ENCODE results near the gene KRTAP10-1.
"Not testable (repeated sequence)": the region's sequence is repeated elsewhere in the genome, so short reads cannot be mapped to it uniquely, and the experiment has no call there.

Gene KRTAP10-1

DNA sequence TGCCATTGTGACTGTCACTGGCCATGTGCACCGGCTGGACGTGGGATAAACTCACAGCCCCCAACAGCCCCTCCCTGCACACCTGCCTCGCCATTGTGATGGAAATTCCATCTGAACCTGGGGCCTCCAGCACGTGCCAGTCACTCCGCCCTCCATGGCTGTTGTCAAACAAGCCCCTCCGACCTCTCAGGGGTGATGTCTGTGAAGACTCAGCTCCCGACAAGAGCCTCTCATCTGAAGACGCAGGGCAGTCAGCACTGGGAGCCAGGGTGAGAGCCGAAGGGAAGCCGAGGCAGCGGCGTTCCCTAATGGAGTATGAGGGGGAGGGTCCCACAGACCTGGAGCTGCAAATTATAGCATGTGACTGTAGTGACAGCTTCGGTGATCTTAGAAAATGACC, 12.7 kb upstream of the KRTAP10-1 start:
- Histone ChIP-seq H2BK15ac (replicated peaks; ENCODE audit: low read depth) (no peak overlapping the region), H3K56ac (ENCODE audit: low read length) (no peak overlapping the region)

DNA sequence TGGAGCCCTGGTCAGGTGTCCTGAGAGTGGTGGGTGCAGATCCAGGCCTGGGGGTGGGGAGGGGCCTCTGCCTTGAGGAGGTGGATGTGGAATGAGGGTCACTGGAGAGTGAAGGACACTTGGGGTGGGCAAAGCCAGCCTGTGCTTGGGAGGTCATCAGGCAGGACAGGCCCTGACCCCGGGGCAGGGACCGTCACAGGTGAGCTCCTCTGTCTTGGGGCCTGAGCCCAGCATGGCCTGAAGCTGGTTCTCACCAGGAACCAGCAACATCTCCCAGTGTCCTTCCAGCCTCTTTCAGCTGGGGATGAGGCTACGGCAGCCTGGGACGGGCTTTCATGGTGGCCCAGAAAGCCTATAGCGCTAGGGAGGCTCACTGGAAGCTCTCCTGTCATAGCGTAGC, 12.1 kb upstream of the KRTAP10-1 start:
- DNase-seq: no peak
- no peak overlapping the region for H3K18ac ChIP-seq (ENCODE audit: low read length)
- no peaks in the 10 kb centered on the region for H3K79me2 ChIP-seq (ENCODE audit: control insufficient read depth, insufficient read depth, low read length)
- no peak overlapping the region for H3K9ac ChIP-seq (ENCODE audit: low read length)
- H3K4me2 ChIP-seq (ENCODE audit: low read length): no peak overlapping the region
- H3K27me3 ChIP-seq (ENCODE audit: insufficient read depth, low read length, poor library complexity): no peaks in the 10 kb centered on the region
- no peak overlapping the region for H4K5ac ChIP-seq (ENCODE audit: low read length)
- H3K79me1 ChIP-seq (ENCODE audit: low read length): no peaks in the 10 kb centered on the region
- no peak overlapping the region for H3K27ac ChIP-seq (ENCODE audit: low read depth, low read length)
- no peak overlapping the region for H3K4me3 ChIP-seq (ENCODE audit: low read length)
- WGBS (ENCODE audit: extremely low coverage, insufficient coverage, low lambda C conversion rate): no CpG with 5 or more reads among the region's 6 CpGs
- no peak overlapping the region for H2BK5ac ChIP-seq (ENCODE audit: low read length)
- no peak overlapping the region for H2AK5ac ChIP-seq (ENCODE audit: low read length)
- no peak overlapping the region for H3K4ac ChIP-seq (ENCODE audit: low read depth, low read length)
- no peak overlapping the region for H2BK15ac ChIP-seq (replicated peaks; ENCODE audit: low read depth)
- H3K36me3 ChIP-seq (ENCODE audit: control insufficient read depth, insufficient read depth, low read length): no peaks in the 10 kb centered on the region
- H3K4me1 ChIP-seq (ENCODE audit: control insufficient read depth, low read depth, low read length): peaks cover 9% of the 10 kb centered on the region
- no peak overlapping the region for H3K56ac ChIP-seq (ENCODE audit: low read length)
- H4K8ac ChIP-seq (ENCODE audit: low read depth, low read length): no peak overlapping the region
- H3K23ac ChIP-seq (ENCODE audit: low read length): no peak overlapping the region
- H2BK120ac ChIP-seq (ENCODE audit: low read depth, low read length): no peak overlapping the region

More for the DNA sequence above, 12.7 kb upstream of the KRTAP10-1 start:
- Histone ChIP-seq H3K4me2 (ENCODE audit: low read length) (no peak overlapping the region), H3K4ac (ENCODE audit: low read depth, low read length) (no peak overlapping the region), H3K27ac (ENCODE audit: low read depth, low read length) (no peak overlapping the region), H4K8ac (ENCODE audit: low read depth, low read length) (no peak overlapping the region), H3K79me1 (ENCODE audit: low read length) (no peaks in the 10 kb centered on the region), H3K4me1 (ENCODE audit: control insufficient read depth, low read depth, low read length) (peaks cover 9% of the 10 kb centered on the region), H3K4me3 (ENCODE audit: low read length) (no peak overlapping the region), H3K23ac (ENCODE audit: low read length) (no peak overlapping the region), H3K18ac (ENCODE audit: low read length) (no peak overlapping the region), H2AK5ac (ENCODE audit: low read length) (no peak overlapping the region), H3K9ac (ENCODE audit: low read length) (no peak overlapping the region), H3K79me2 (ENCODE audit: control insufficient read depth, insufficient read depth, low read length) (no peaks in the 10 kb centered on the region), H3K27me3 (ENCODE audit: insufficient read depth, low read length, poor library complexity) (no peaks in the 10 kb centered on the region), H3K36me3 (ENCODE audit: control insufficient read depth, insufficient read depth, low read length) (no peaks in the 10 kb centered on the region), H2BK5ac (ENCODE audit: low read length) (no peak overlapping the region), H2BK120ac (ENCODE audit: low read depth, low read length) (no peak overlapping the region), H4K5ac (ENCODE audit: low read length) (no peak overlapping the region)
- DNase-seq: no peak
- no CpG with 5 or more reads among the region's 13 CpGs for WGBS (ENCODE audit: extremely low coverage, insufficient coverage, low lambda C conversion rate)

DNA sequence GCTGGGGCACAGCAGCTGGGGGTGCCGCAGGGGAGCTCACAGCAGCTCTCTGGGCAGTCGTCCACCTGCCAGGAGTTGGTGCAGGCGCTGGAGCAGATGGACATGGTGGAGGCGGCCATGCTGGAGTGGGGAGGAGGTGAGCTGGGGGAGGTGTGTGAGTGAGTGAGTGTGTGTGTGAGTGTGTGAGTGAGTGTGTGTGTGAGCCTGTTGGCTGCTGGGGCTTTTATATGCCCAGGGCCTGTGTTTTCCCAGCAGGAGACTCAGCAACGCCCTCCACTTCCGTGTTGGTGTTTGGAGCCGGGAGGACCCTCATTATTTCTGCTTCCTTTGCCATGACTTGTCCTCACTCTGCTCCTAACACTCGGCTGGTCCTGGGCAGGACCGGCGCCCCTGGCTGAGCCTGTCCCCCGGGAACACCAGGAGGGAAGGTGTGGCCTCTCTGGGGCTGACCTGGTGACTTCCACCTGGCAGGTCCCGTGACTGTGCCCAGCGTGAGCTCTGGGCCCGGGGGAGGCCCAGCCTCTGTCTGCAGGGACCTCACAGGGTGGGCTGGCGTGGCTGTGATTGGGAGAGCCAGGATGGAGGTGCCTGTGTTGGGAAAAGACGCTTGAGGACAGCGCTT, 11.5 kb upstream of the KRTAP10-1 start, which contains the start of gene KRTAP10-2:
Gene KRTAP10-2 (minus strand): TSS at position 166 of the 622 bp plus-strand sequence. CDS start 47 bp downstream, at position 119.
- Histone ChIP-seq H3K23ac (ENCODE audit: low read length) (no peak within 1 kb of the TSS), H2BK120ac (ENCODE audit: low read depth, low read length) (no peak within 1 kb of the TSS), H3K4me1 (ENCODE audit: control insufficient read depth, low read depth, low read length) (peaks cover 9% of the 10 kb centered on the region), H3K18ac (ENCODE audit: low read length) (no peak within 1 kb of the TSS), H3K79me2 (ENCODE audit: control insufficient read depth, insufficient read depth, low read length) (no peaks in the 10 kb centered on the region), H3K9ac (ENCODE audit: low read length) (no peak within 1 kb of the TSS), H4K5ac (ENCODE audit: low read length) (no peak within 1 kb of the TSS), H3K4me3 (ENCODE audit: low read length) (no peak within 1 kb of the TSS), H2AK5ac (ENCODE audit: low read length) (no peak within 1 kb of the TSS), H3K27ac (ENCODE audit: low read depth, low read length) (no peak within 1 kb of the TSS), H3K79me1 (ENCODE audit: low read length) (no peaks in the 10 kb centered on the region), H2BK15ac (replicated peaks; ENCODE audit: low read depth) (no peak within 1 kb of the TSS), H3K27me3 (ENCODE audit: insufficient read depth, low read length, poor library complexity) (no peaks in the 10 kb centered on the region), H2BK5ac (ENCODE audit: low read length) (no peak within 1 kb of the TSS), H3K4ac (ENCODE audit: low read depth, low read length) (no peak within 1 kb of the TSS), H3K4me2 (ENCODE audit: low read length) (no peak within 1 kb of the TSS), H4K8ac (ENCODE audit: low read depth, low read length) (no peak within 1 kb of the TSS), H3K56ac (ENCODE audit: low read length) (peak within 1 kb of the TSS; percentile 34), H3K36me3 (ENCODE audit: control insufficient read depth, insufficient read depth, low read length) (no peaks in the 10 kb centered on the region)
- DNase-seq: no peak
- no CpG with 5 or more reads among the region's 17 CpGs for WGBS (ENCODE audit: extremely low coverage, insufficient coverage, low lambda C conversion rate)

DNA sequence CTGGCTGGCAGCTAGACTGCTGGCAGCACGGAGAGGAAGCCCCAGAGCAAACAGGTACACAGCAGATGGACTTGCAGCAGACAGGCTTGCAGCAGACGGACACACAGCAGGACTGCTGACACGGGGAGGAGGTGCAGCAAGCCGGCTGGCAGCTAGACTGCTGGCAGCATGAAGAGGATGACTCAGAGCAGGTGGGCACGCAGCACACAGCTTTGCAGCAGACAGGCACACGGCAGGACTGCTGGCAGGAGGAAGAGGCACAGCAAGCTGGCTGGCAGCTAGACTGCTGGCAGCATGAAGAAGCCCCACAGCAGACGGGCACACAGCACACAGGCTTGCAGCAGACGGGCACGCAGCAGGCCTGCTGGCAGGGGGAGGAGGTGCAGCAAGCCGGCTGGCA, 10.8 kb upstream of the KRTAP10-1 start:
- no CpG with 5 or more reads among the region's 10 CpGs for WGBS (ENCODE audit: extremely low coverage, insufficient coverage, low lambda C conversion rate)
- Histone ChIP-seq H2BK15ac (replicated peaks; ENCODE audit: low read depth) (no peak overlapping the region), H3K9ac (ENCODE audit: low read length) (no peak overlapping the region), H2BK120ac (ENCODE audit: low read depth, low read length) (no peak overlapping the region), H3K79me1 (ENCODE audit: low read length) (no peaks in the 10 kb centered on the region), H4K8ac (ENCODE audit: low read depth, low read length) (no peak overlapping the region), H2BK5ac (ENCODE audit: low read length) (no peak overlapping the region), H3K4me2 (ENCODE audit: low read length) (no peak overlapping the region), H3K56ac (ENCODE audit: low read length) (no peak overlapping the region), H3K4me3 (ENCODE audit: low read length) (no peak overlapping the region), H3K27me3 (ENCODE audit: insufficient read depth, low read length, poor library complexity) (no peaks in the 10 kb centered on the region), H3K79me2 (ENCODE audit: control insufficient read depth, insufficient read depth, low read length) (no peaks in the 10 kb centered on the region), H3K36me3 (ENCODE audit: control insufficient read depth, insufficient read depth, low read length) (no peaks in the 10 kb centered on the region), H2AK5ac (ENCODE audit: low read length) (no peak overlapping the region), H4K5ac (ENCODE audit: low read length) (no peak overlapping the region), H3K18ac (ENCODE audit: low read length) (no peak overlapping the region), H3K23ac (ENCODE audit: low read length) (no peak overlapping the region), H3K4me1 (ENCODE audit: control insufficient read depth, low read depth, low read length) (peaks cover 9% of the 10 kb centered on the region), H3K4ac (ENCODE audit: low read depth, low read length) (no peak overlapping the region), H3K27ac (ENCODE audit: low read depth, low read length) (no peak overlapping the region)
- DNase-seq: no peak

DNA sequence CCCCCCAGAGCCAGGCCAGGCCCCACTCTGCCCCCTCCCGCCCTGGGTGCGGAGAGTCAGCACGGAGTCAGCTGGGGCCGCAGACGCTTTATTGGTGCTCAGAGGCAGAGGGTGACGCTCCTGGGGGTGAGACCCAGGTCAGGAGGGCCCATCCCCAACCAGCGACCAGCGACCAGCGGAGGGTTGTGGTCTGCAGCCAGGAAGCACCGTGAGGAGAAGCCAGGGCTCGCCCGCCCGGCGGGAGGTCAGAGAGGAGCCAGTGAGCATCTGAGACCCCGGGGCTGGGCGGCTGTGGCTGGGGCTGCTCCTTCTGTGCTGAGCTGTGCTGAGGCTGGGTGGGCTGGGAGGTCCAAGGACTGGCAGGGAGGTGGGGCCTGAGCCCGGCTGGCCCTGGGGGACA, 10.3 kb upstream of the KRTAP10-1 start:
- WGBS (ENCODE audit: extremely low coverage, insufficient coverage, low lambda C conversion rate): no CpG with 5 or more reads among the region's 17 CpGs
- peak overlapping the region; percentile 34 for H3K56ac ChIP-seq (ENCODE audit: low read length)
- H3K27ac ChIP-seq (ENCODE audit: low read depth, low read length); H3K79me1 ChIP-seq (ENCODE audit: low read length); H3K4me1 ChIP-seq (ENCODE audit: control insufficient read depth, low read depth, low read length); H3K36me3 ChIP-seq (ENCODE audit: control insufficient read depth, insufficient read depth, low read length); H3K18ac ChIP-seq (ENCODE audit: low read length); H4K5ac ChIP-seq (ENCODE audit: low read length); H2BK5ac ChIP-seq (ENCODE audit: low read length); H2BK120ac ChIP-seq (ENCODE audit: low read depth, low read length); H3K4me2 ChIP-seq (ENCODE audit: low read length); H3K27me3 ChIP-seq (ENCODE audit: insufficient read depth, low read length, poor library complexity); H2BK15ac ChIP-seq (replicated peaks; ENCODE audit: low read depth); H3K23ac ChIP-seq (ENCODE audit: low read length); H4K8ac ChIP-seq (ENCODE audit: low read depth, low read length); DNase-seq; H3K4ac ChIP-seq (ENCODE audit: low read depth, low read length); H2AK5ac ChIP-seq (ENCODE audit: low read length); H3K79me2 ChIP-seq (ENCODE audit: control insufficient read depth, insufficient read depth, low read length); H3K9ac ChIP-seq (ENCODE audit: low read length); H3K4me3 ChIP-seq (ENCODE audit: low read length): not testable (repeated sequence)

All from mesendoderm (in vitro differentiated cells).